GM21737 (cell line): ENCODE data around the gene ESYT2.

ENCODE experiments used
- ATAC-seq: cut with Tn5 transposase; IDR thresholded peaks from one replicate; pipeline ENCODE4 v1.9.1; 2021; ENCODE audit warnings: mild to moderate bottlenecking, moderate library complexity; ENCODE audit not compliant: unreplicated experiment

Gene ESYT2

GRCh38 chr7:158745057-158745715, 84.1 kb downstream of the ESYT2 start:
- ATAC-seq = no peak

DNA sequence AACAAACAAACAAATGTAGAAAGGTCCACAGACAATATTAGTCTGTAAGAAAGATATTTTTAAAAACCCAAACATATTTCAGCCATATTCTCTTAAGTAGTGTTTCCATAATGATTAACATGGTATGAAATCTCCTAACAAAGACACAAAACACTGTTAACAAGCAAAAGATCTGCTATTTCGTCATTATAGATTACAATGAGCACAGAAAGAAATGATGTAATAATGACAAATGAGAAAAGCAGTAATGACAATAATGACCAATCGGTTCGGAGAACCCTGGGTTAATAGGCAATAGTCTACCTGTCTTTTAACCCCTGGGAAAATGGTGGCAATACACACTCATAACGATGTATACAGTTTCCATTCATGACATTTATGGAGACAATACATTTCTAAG, 85.2 kb downstream of the ESYT2 start:
- ATAC-seq = no peak

- no peak for ATAC-seq
Observed at GRCh38 chr7:158743219-158743618, 86.1 kb downstream of the ESYT2 start.

DNA sequence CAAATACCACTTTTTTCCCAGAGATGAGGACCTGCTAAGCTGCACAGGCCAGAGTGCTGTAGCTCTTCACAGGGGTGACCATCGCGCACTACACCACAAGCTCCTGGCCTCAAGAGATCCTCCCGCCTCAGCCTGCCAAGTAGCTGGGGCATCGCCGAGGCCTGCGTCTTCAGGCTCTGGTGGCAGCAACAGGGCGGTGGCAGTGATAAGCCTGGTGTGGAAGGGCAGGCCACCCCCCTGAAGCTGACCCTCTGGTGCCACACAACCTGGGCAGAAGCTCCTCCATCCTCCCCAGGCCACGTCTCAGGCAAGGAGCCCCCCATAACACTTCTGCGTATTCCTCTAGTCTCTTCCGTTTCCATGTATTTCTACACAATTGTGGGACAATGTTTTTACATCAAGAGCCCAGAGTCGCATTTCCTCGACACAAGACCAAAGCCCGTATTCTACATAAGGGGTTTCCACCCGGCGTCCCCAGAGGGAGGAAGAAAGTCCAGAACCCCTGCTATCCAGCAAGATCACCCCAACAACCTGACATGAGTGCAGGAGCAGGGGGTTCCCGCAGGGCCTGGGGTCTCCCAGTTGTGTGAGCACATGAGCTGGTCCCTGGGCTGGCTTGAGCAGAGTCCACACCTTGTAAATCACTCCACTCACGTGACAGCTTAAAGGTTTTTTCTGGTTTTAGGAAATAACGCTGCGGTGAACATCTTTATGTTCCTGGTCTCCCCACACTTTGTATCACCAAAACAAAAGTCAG, 87.1 kb downstream of the ESYT2 start:
- ATAC-seq = no peak

DNA sequence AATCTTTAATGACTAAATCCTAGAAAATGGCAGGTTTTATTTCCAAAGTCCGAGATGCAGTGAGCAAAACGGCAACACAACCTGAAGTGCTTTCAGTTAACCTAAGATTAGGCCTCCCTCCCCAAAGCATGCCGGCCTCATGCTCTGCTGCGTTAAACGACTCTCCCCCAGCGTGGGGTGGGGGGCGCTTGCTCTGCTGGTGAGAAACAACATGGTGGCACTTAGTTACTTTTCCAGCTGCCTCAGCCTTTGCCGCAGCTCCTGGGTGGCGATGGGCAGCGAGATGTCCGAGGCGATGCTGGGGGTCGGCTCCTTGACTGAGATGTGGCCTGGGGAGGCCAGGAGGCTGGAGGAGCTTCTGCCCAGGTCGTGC, 88.0 kb downstream of the ESYT2 start:
- ATAC-seq = no peak

DNA sequence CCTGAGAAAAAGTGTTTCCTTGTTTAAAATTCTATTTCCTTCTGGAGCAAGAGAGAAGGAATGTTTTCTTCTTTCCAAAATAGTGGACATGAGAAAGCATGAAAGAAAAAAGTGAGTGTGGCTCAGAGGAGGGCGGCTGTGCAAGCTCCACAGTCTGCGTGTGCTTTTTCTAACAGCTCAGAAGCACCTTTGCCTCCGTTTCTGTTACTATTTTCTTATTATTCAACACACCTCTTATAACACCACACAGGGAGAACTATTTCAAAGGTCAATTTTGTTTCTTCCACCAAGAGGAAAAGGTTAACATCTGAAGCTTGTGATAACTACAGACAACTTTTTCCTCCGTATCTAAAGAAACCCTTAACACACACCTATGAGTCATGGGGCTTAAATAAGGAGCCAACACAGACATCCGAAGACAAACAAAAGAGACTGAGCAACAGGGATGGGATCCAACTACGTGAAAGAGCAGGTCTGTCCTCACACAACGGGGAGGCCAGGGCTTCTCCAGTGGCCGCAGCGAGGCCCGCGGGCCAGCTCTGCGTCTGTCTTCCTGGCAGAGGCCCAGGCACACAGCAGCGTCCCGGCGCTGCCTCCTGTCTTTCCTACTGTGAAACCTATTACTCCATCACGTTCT, 88.5 kb downstream of the ESYT2 start:
- ATAC-seq = no peak

GRCh38 chr7:158740013-158740656, 89.2 kb downstream of the ESYT2 start:
- ATAC-seq = no peak

DNA sequence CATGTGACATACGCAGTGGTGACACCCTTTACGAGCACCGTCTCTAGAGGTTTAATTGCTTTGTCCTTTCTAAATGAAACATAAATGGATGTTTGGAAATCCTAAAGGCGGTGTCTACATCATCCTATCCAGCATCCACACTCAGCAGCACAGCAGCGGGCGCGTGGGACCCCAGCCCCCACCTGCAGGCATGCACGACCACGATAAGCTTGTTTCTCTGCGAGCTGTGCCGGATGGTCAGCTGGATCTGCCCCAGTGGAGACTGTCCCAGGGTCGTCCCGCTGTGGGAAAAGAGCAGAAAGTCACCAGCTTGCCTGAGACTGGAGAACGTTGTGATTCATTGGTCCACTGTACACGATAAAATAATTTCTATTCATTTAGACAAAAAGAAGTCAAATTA, 90.5 kb downstream of the ESYT2 start:
- no peak for ATAC-seq

- no peak for ATAC-seq
Observed at GRCh38 chr7:158737064-158737695, 92.1 kb downstream of the ESYT2 start.

- no peak for ATAC-seq
Observed at GRCh38 chr7:158735935-158736334, 93.4 kb downstream of the ESYT2 start.

DNA sequence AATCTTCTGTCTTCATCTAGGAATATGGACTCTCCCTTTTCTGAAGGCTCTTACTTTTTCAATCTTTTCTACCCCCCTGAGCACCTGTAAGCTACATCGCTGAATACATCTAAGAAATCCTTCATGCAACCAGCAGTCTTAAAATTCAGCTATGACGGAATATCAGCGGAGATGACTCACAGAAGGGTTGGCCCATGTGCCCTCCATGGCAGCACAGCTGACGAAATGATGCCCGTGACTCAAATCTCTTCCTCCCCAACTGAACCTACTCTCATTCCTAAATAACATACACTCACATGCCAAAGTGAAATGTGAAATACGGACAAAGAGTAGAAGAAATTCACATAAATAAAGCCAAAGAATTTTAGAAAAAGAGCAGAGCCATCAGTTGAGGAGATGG, 94.4 kb downstream of the ESYT2 start:
- no peak for ATAC-seq

- no peak for ATAC-seq
Observed at GRCh38 chr7:158733775-158734494, 95.4 kb downstream of the ESYT2 start.

- no peak for ATAC-seq
Observed at GRCh38 chr7:158733220-158733519, 96.1 kb downstream of the ESYT2 start.

DNA sequence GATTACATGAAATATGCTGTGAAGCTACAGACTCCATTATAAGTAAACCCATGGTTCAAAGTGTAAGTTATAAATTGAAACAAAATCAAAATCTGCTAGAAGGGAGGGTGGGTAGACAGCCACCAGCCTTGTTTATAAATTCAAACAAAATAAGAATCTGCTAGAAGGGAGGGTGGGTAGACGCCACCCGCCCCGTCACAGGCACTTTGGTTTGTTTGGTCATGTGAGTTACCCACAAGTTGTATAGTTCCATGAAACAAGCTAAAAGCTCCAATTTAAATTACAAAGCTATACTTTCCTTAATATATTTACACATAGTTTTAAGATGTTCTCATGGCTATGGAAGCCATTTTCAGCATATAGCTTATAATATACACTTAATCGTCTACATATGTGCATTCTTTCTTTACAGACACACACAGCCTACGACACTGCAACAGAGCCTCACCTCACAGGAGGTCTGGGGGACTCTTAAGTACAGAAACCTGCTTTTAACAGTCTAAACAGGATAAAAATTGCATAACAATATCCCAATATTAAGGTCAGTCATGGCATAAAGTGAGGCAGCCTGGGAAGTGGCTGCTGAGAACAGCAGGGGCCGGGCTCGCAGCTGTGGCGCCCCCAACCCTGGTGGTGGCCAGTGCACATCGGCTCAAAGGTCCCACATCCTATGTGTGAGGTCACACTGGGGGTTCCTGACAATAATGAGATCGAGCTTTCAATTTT, 96.7 kb downstream of the ESYT2 start:
- ATAC-seq = no peak

DNA sequence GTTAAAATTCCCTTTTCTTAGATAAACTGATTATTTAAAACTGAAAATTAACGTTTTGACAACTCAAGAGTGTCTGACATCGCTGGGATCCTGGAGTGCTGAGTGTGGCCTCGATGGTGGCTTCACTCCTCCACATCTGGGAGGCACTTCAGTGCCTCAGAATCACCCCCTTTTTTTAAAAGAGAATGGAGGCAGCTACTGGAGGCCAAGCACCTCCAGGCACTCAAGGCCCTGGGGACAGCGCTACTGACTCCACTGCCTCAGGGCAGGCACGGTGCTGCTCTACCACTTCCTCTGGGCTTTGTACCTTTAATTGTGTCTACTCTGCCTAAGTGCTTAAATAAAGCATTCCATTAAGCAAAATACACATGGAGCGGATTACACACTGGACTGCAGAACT, 97.5 kb downstream of the ESYT2 start:
- no peak for ATAC-seq

DNA sequence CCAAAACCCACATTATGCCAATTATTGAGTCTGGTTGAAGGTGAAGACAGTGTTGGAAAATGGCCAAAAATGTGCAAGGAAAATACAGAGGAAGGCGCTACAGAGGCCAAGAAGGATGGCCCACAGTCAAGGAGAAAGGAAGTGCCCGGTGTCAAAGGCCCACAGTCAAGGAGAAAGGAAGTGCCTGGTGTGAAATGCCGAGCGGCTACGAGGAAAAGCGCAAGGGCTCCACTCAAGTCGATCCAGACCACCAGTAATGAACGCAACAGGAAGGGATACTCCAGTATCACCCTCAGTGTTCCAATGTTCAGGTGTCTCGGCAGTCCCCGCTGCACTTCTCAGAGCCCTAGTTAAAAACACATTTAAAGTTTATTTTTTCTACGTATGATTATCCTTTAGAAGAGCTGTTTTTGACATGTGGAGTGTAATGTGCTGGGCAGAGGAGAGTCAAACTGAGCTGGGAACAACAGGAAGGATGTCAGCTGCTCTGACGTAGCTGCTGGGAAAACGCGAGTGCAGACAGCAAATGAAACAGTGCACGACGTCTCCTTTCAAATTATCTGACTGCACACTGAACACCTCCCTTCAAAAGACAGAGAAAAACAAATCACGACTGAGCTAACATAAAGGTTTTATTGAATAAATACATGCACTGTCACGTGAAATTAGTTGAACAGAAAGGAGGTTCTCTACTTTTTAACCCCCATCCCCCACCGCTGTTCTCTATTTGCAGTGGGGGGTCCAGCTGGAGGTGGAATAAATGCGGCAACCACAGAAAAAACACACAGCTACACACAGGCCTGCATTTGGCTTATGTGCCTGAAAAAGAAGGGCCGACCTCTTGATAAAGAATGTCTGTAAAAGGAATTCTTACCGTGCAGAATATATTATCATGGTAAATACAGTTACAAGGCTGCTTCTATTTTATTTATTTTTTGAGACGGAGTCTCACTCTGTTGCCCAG, 98.6 kb downstream of the ESYT2 start:
- no peak for ATAC-seq

DNA sequence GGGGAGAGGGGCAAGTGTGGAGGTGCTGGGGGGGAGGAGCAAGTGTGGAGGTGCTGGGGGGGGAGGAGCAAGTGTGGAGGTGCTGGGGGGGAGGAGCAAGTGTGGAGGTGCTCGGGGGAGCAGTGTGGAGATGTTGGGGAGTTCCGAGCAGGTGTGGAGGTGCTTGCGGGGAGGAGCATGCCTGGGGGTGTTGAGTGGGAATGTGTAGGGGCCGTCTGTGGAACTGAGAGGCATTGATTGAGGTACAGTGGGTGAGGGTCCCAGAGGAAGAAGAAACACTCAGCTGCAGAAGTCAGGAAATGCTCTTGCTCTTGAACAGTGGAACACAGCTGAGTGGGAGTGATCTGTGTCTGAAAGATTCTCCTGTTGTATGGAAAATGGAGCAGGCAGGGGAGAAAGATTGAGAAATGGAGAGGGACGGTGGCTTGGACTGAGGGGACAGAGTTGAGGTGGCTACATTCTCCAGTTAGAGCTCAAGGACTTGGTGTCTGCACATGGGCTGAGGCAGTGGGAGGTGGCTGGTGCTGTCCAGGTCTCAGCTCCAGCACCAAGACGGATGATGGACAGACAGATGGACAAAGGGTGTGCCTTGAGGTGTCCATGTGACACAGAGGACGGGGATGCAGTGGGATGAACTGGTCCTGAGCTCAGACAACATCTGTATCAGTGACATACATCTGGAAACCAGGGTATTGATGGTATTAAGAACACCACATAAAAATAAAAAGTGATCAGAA, 99.5 kb downstream of the ESYT2 start:
- no peak for ATAC-seq

DNA sequence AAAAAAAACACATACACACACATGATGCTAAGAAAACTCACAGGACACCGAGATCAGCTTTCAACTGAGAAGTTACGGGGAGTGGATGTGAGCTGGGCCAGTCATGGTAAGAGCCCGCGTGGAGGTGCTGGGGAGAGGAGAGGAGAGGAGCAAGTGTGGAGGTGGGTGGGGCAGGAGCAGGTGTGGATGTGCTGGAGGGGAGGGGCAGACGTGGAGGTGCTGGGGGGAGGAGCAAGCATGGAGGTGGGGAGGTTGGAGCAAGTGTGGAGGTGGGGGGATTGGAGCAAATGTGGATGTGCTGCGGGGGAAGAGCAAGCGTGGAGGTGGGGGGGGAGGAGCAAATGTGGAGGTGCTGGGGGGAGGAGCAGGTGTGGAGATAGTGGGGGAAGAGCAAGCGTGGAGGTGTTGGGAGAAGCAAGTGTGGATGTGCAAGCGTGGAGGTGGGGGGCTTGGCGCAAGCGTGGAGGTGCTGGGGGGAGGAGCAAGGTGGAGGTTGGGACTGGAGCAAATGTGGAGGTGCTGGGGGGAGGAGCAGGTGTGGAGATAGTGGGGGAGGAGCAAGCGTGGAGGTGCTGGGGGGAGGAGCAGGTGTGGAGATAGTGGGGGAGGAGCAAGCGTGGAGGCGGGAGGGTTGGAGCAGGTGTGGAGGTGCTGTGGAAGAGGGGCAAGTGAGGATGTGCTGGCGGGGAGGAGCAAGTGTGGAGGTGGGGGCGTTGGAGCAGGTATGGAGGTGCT, 100.2 kb downstream of the ESYT2 start:
- no peak for ATAC-seq
